ENCODE measurements around the gene PPP4R1.
"Not testable (repeated sequence)": the region's sequence is repeated elsewhere in the genome, so short reads cannot be mapped to it uniquely, and the experiment has no call there.

The PPP4R1 gene, protein sequence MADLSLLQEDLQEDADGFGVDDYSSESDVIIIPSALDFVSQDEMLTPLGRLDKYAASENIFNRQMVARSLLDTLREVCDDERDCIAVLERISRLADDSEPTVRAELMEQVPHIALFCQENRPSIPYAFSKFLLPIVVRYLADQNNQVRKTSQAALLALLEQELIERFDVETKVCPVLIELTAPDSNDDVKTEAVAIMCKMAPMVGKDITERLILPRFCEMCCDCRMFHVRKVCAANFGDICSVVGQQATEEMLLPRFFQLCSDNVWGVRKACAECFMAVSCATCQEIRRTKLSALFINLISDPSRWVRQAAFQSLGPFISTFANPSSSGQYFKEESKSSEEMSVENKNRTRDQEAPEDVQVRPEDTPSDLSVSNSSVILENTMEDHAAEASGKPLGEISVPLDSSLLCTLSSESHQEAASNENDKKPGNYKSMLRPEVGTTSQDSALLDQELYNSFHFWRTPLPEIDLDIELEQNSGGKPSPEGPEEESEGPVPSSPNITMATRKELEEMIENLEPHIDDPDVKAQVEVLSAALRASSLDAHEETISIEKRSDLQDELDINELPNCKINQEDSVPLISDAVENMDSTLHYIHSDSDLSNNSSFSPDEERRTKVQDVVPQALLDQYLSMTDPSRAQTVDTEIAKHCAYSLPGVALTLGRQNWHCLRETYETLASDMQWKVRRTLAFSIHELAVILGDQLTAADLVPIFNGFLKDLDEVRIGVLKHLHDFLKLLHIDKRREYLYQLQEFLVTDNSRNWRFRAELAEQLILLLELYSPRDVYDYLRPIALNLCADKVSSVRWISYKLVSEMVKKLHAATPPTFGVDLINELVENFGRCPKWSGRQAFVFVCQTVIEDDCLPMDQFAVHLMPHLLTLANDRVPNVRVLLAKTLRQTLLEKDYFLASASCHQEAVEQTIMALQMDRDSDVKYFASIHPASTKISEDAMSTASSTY

DNA sequence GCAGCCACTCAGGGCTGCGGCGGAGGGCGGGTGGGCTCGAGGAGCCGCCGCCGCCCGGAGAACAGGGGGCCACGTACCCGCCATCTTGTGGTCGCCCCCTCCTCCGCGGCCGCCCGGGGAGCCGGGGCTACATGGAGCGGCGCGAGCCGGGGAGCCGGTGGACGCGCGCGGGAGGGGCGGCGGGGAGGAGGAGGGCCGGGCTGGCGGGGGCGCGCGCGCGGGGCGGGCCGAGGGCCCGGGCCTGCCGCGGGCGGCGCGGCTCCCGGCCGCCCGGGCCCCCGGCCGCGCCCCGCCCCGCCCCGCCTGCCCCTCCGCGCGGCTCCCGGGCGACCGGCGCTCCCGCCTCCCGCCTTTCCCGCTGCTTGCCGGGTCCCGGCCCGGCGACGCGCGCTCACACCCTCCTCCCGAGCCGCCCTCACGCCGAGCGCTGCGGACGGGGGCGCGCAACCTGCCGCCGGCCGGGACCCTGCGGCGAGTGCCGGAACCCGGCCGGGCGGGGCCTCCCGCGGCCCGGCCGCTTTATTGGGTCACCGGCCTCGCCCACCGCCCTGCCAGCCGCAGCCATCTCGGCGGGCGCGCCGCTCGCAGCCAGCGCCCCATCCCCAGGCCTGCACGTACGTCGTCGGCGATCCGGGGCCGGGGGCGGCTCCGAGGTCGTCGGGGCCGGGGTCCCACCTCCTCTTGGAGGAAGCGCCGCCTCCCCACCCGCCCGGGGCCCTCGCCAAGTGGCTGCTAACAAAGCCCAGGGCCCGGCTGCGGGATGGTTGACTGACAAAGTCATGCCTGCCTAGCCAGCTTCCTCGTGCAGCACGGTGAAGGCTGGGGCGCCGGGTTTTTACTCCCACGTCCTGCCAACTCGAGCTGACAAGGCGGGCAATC, at the start of gene PPP4R1:
Gene PPP4R1 (minus strand): TSS at position 159 of the 879 bp plus-strand sequence. CDS start 75 bp downstream, at position 84.
- peak; percentile 57 for DNase-seq

DNA sequence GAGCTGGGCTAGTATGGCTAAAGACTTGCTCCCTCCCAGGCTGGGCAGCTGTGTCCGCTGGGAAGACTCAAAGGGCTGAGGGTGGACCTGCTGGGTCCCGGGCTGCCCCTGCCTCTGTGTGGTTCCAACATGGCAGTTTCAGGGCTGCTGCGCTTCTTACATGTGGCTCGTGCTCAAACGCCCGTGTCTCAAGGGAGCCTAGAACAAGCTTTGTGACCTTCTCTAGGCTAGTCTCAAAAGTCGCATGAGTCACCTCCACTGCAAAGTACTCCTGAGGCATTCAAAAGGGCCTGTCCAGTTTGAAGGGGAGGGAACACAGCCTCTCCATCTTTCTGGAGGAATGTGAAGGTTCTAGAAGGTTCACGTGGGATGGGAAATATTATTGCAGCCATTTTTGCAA, 49.0 kb upstream of the PPP4R1 start:
- no peak for DNase-seq

DNA sequence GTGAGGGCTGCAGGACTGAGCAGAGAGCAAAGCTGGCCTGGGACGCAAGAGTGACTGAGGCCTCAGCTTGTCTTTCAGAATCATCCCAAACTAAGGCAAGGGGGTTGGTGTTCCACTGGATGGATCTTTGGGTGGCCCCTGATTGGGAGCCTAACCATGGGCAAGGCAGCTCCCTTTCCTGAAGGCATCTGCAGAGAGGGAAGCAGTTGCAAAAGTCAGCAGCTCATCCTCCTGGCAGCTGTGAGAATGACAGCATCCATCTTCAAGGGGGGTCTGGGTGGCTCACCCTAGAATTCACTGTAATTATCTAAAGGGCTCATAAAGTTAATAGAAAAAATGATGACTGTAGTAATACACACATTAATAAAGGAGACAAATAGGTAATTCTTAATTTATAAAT, 47.2 kb upstream of the PPP4R1 start:
- DNase-seq, result no peak

DNA sequence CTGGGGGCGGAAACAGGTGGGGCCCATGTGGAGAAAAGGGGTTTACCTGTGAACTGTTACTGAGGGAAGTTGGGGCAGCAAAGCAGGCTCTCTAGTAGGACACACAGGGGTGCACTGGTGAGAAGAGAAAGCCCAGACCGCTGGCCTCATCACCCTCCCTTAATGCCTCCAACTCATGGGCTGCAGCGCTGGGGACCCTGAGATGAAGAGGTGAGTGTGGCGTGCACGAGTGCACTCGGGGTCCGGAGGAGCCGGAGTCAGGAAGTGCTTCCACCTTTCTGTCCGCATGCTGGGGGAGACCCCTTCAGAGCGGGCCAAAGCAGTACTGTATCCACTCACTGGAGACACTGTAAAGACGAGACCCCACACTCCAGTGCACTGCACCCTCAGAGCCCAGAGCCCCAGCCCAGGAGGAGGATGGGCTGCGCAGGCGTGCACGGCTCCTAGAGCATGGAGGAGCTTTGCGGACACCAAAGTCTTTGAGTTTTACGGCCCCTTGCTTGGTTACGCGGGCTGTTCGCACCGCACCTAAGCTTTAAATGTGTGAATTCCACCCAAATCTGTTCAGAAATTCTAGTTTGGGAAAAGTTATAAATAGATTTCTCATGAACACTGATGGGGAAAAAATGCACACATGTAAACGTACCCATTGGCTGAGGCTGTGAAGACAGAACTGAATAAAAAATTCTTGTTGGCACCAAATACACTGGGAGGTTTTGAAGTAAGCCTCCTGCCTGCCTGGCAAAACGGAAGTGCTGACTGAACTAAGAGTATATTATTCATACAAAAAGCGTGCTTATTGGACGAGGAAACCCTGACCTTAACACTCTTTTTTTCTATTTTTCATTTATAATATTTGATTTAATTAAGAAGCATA, 45.4 kb upstream of the PPP4R1 start:
- DNase-seq, result no peak

DNA sequence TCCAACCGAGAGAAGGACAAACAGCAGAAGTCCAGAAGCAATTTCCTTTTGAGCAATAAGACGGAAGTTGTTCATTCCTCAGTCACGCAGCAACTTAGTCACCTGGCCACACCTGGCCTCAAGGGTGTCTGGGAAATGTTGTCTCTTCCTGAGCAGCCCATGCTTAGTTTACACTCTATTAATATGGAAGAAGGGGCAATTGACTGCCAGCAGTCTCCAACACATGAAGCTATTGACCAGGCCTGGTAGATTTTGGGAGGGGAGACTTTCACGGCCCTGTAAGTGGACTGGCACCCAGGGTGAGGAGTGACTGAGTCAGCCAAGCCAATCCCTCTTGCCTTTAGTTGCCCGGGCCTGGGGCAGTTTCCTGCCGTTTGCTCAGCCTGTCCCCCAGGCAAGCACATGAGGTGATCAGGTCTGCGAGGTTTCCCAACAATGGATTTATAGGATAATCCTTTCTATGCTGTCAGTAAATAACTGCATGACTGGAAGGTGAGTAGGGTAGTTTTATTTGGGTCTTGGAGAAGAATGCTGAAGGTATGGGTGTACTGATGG, 43.8 kb upstream of the PPP4R1 start:
- no peak for DNase-seq

DNA sequence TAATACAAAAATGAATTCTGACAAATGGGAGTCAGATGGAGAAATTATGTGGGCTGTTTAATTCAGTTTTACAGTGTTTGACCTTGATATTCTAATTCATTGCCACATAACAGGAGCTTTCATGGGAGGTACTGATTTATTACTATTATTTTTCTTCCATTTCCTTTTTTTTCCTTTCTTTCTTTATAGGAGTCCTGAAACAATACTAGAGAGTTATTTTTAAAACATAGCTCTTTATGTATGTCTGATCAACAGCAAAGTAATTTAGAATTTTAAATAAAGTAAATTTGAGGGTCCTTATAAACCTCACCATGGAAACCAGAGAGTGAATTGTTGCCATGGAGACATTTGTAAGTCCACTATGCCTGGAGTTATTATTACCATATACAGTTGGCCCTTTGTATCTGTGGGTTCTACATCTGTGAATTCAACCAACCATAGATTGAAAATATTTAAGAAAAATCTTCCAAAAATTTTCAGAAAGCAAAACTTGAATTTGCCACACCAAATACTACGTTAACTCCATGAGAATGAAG, 40.9 kb upstream of the PPP4R1 start:
- no peak for DNase-seq

DNA sequence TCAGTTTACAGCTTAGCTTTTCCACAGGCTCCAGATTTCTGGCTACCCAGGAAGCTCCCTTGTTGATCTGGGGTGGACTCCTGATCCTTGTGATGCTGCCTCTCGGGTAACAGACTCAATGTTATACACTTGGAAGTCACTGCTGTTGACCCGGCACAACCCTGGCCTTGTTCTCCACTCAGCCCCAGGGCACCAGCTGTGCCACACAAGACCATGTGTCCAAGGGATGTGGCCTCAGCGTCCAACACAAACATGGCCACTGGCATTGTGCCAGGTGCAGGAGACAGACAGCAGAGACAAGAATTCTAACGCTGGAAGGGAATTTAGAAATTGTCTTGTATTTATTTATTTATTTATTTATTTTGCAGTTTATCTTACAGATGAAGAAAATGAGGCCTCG, 39.0 kb upstream of the PPP4R1 start:
- no peak for DNase-seq

DNA sequence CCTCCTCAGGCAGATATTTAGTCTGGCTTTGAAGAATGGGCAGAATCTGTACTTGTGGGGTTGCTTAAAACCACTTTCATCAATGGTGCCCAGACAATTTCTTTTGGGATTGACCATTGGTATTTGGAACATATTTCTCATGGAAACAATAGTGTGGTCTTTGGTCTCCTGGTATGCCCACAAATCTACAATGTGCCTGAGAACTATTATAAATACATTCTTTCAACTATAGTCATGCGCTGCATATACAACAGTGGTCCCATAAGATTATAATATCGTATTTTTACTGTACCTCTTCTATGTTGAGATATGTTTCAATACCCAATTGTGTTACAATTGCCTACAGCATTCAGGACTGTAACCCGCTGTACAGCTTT, 34.8 kb upstream of the PPP4R1 start:
- DNase-seq, result no peak

DNA sequence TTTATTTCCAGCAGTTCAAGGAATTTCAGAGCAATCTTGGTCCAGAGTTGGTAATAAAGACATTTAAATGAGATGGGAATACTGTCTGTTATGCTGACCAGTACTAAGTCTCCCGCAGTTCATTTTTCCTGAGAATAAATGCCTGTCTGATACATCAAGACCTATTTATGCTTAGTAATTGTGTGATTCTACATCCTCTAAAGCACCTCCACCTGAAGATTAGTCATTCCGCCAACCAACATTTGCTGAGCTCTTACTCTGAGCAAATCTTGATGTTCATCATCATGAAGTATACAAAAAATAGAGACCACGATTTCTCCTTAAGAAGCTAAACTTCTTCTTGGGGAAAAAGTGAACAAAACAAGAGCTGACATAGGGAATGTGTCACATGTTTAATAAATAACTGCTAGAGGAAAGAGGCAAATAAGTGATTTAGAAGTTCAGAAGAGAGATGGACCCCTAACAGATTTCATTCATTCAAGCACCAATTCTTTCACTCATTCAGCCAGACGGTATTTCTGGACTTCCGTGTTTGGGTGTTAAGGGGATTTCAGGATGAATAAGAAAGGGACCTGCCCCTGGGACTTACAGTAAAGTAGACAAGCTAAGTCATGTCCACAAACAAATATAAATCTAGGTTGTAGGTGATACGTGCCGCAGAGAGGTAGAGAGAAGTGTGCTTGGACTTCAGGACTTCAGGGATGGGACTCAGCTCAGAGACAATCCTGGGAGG, 34.2 kb upstream of the PPP4R1 start:
- DNase-seq, result no peak

DNA sequence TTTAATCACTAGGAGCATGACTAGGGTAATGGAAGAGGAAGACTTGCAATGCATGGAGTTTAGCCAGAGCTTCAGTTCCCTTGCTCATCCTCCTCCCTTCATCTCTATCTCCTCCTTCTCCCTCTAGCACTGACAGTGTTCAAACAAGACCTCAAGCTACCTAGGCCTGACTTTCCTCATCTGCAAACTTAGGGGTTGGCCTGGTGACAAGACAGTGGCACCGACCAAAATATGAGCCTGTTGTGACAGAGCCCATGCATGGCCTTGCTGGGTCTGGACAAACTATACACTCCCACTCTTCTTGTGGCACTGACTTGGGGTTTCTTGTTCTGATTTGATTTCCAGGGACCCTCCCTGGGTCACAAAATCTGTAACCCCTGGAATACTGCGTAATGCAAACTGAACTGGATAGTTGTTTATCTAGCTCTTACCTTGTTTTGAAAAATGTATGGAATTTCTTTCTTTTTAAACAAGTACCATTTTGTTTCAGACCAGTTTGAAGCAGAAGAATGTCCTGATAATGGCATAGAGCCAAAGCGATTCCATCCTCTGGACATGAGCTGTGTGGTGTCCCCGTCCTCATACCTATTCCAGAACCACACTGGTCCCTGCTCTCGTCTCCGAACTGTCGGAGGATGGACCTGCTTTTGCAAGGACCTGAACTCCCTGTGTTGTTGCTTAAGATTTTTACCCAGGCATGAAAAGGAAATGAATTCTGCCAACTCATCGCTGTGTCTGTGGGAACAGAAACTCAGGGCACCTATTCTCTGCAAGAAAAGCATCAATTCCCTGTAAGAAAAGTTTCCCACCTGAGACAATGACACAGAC, 33.4 kb upstream of the PPP4R1 start:
- no peak for DNase-seq

DNA sequence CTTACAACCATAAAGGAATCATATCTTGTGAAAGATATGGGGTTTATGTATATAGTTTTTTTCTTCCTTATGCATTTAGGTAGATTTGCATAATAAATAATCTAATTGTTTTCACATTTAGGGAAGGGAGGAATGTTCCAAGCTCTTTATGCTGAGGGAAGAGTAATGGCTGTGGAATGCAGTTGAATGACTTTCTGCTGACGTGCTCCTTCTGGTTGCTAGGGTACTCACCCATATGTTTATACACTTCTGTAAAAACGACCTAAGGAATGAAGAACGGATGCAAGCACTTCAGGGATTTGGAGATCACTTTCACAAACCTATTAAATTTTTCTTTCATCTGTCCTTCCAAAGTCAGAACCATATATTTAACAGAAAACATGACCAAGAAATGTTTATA, 29.2 kb upstream of the PPP4R1 start:
- DNase-seq, result no peak

DNA sequence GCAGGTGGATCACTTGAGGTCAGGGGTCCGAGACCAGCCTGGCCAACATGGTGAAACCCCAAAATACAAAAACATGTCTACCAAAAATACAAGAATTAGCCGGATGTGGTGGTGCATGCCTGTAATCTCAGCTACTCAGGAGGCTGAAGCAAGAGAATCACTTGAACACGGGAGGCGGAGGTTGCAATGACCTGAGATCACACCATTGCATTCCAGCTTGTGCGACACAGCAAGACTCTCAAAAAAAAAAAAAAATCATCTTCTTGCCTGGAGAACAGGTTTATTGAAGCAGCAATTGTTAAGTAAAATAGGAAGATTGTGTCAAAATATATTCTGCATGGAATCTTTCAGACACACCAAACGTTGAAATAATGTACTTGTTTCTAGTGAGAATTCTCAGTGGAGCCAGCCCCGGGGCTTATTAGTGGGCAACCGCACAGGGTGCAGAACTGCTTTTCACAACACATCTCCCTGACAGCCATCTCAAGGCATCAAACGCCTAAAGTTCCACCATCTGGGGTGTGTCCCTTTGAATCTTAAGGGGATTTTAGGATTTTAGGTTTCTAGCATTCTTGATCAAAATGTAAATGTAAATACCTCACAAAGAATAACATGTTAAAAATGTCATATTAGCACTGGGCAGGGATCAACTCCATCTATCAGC, 28.6 kb upstream of the PPP4R1 start:
- no peak for DNase-seq

DNA sequence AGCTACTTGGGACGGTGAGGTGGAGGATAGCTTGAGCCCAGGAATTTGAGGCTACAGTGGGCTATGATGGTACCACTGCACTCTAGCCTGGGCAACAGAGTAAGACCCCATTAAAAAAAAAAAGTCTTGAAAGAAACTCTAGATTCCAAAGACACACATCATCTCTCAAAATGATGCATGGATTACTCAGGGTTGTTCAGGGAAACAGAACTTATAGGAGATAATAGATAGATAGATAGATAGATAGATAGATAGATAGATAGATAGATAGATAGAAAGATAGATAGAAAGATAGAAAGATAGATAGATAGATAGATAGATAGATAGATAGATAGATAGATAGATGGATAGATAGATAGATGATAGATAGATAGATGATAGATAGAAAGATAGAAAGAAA, 26.7 kb upstream of the PPP4R1 start:
- not testable (repeated sequence) for DNase-seq

DNA sequence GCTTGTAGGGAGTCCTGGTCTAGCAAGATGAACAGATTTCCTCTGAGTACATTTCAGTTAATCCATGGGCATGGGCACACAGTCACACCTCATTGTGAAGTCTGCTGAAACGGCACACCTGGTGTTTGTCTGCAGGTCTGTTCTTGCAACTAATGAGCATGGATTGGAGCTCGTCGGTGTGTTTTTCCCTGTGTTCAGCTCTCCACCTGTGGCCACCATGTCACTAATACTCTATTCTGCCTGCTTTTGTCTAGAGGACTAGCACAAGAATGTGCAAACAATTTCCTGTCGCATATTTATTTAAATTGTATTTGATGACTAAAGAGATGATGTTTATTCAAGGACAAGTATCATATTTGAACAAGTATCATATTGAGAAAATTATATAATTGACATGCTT, 24.5 kb upstream of the PPP4R1 start:
- DNase-seq, result no peak

DNA sequence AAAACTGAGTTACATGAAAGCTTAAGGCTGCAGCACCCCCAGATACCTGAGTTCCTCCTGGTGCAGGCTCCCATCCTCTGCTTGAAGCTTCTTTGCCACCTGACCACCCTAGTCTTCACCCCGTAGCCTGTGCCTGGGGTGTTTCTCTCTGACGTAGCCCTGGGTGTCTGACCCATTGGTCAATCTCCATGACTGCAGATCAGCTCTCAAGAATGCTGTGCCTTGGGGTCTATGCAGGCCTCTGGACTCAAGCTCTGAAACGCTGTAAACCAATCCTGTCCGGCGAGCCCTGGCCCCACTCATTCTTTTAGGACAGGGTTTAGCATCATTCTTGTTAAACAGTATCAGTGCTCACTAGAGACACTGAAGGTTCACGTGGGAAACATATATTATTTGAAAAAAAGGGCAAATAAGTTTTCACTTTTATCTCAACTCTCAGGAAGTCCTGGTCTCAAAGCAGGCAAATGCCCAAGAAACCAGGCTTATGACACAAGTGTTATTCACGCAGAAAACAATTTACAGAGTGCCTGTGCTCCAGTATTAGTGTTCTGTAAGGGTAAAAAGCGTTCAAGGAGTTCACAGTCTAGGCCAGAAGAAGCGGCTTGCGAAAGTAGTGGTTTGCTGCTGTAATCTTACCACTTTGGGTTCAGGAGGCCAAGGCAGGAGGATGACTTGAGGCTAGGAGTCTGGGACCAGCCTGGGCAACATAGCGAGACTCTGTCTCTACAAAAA, 22.8 kb upstream of the PPP4R1 start:
- no peak for DNase-seq

DNA sequence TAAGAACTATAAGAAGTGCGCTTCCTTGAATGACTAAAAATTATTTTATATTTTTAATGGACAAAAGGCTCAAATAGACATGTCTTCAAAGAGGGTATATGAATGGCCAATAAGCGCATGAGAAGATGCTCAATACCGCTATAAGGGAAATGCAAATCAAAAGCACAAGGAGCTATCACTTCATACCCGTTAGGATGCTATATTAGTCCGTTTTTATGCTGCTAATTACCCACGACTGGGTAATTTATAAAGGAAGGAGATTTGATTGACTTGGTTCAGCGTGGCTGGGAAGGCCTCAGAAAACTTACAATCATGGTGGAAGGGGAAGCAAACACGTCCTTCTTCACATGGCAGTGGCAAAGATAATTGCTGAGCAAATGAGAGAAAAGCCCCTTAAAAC, 20.5 kb upstream of the PPP4R1 start:
- DNase-seq, result no peak

DNA sequence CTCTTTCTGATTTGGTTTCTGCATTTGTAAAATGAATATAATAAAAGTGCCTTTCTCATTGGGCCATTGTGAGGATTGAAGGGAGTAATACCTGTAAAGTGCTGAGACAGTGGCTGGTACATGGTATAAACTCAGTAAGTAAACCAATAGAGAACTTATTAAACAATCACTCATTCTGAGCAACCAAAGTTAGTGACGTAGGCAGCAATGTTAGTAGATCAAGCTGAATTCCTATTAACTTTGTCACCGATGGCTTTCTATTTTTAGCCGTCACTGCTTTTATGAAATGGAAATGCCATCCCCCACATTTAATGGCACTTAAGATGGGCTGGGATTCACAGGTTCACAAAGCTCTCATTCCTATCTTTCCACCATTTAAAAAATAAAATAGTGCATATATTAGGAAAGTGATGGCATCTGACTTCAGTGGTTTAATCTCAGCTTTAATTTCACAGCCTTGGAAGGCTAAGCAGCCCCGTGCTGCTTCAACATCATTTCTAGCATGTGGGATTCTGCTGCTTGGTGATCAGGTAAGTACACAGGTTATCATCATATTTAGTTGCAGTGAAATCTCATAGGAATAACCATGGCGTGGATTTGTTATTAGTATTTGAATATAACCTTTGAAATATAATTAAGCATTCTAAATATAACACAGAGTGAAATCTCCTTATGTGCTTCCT, 17.6 kb upstream of the PPP4R1 start:
- DNase-seq, result no peak

DNA sequence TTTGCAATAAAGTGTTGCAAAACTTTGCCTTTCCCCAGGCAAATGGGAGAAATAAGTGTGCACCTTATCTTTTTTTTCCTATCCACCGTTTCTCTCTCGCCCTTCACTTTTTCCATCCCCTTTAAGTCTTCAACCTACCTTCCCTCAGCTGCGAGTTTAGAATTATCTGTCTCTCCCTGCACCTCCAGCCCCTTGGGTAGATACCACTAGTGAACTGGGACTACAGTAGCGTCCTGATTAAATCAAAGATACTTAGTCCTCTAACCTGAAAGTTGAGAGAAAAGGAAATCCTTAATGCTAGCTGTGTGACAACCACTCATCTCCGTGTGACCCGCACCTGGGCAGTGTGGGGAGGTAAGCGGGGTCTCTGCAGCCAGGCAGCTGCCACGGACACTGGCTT, 16.1 kb upstream of the PPP4R1 start:
- no peak for DNase-seq
